Mammary epithelial cell (primary cell): ENCODE measurements around the gene RPGR.

ENCODE experiments used
- EZH2 ChIP-seq: IDR thresholded peaks from 2 replicates; pipeline ENCODE4 v1.6.1; 2012; ENCODE audit warnings: low read length, inconsistent platforms, borderline replicate concordance
- TF ChIP-seq, protein P1 (sequence below), 2 donors: IDR thresholded peaks in 1 of 2; conservative IDR thresholded peaks in 1 of 2; 2 replicates each; pipeline ENCODE4 v1.5.1; 2011 to 2012; ENCODE audit warnings: inconsistent platforms in 2 of 2, low read length in 2 of 2, mild to moderate bottlenecking in 2 of 2, control low read depth in 1 of 2, low read depth in 1 of 2; ENCODE audit not compliant: insufficient read depth in 1 of 2; ENCODE audit errors: extremely low read depth in 1 of 2

DNA sequence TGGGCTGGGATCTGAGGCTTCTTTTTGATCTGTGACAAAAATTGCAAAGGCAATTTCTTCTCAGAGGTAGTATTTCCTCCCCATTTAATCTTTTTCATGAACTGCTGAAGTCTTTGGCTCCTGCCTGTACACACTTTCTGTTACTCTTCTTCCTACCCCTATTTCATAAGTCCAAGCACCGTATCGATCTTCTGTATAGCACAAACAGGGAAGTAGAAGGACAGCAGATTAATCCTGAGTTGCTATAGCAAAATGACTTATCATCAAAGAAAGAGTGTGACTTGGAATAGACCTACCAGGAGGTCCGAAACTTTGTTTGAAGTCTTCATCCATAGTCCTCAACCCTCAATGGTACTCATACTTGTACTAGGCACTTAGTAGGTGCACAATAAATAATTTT, 47.1 kb upstream of the RPGR start:
- no peak for TF ChIP-seq EZH2
- TF ChIP-seq, protein P1, sequence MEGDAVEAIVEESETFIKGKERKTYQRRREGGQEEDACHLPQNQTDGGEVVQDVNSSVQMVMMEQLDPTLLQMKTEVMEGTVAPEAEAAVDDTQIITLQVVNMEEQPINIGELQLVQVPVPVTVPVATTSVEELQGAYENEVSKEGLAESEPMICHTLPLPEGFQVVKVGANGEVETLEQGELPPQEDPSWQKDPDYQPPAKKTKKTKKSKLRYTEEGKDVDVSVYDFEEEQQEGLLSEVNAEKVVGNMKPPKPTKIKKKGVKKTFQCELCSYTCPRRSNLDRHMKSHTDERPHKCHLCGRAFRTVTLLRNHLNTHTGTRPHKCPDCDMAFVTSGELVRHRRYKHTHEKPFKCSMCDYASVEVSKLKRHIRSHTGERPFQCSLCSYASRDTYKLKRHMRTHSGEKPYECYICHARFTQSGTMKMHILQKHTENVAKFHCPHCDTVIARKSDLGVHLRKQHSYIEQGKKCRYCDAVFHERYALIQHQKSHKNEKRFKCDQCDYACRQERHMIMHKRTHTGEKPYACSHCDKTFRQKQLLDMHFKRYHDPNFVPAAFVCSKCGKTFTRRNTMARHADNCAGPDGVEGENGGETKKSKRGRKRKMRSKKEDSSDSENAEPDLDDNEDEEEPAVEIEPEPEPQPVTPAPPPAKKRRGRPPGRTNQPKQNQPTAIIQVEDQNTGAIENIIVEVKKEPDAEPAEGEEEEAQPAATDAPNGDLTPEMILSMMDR (conservative IDR thresholded peaks at IDR 0.05 in 1 of 2, IDR thresholded peaks at IDR 0.05 in 1 of 2; ENCODE audit: extremely low read depth in 1 of 2, insufficient read depth in 1 of 2, low read depth in 1 of 2, low read length in 2 of 2) = no peak
